ENCODE measurements around the gene ARL17B.
"Not testable (repeated sequence)": the region's sequence is repeated elsewhere in the genome, so short reads cannot be mapped to it uniquely, and the experiment has no call there.

Gene ARL17B

DNA sequence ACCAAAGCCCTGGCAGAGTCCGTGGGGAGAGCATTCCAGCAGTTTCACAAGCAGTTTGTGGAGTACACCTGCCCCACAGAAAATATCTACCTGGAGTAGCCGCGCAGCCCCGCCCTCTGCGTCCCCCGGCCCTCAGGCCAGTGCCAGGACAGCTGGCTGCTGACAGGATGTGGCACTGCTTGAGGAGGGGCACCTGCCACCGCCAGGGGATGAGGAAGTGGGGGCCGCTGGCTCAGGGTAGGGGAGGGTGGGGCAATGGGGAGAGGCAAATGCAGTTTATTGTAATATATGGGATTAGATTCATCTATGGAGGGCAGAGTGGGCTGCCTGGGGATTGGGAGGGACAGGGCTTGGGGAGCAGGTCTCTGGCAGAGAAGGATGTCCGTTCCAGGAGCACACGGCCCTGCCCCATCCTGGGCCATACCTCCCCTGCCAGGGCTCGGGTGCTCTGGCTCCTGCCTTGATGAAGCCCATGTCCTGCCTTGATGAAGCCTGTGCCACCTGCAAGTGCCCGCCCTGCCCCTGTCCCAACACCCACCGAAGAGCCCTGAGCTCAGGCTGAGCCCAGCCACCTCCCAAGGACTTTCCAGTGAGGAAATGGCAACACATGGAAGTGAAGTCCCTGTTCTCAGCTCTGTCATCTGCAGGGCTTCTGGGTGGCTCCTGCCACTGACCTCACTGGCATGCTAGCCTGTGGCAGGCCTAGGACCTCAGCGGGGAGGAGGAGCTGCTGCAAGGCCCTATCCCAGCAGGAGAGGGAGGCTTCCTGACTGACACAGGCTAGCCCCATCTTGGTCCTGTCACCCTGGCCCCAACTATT, 116.4 kb downstream of the ARL17B start:
- not testable (repeated sequence) for DNase-seq

DNA sequence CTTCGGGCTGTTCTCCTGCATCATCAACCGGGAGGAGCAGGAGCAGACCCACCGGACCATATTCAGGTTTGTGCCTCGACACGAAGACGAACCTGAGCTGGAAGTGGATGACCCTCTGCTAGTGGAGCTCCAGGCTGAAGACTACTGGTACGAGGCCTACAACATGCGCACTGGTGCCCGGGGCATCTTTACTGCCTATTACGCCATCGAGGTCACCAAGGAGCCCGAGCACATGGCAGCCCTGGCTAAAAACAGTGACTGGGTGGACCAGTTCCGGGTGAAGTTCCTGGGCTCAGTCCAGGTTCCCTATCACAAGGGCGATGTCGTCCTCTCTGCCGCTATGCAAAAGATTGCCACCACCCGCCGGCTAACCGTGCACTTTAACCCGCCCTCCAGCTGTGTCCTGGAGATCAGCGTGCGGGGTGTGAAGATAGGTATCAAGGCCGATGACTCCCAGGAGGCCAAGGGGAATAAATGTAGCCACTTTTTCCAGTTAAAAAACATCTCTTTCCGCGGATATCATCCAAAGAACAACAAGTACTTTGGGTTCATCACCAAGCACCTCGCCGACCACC, 117.1 kb downstream of the ARL17B start:
- not testable (repeated sequence) for DNase-seq

DNA sequence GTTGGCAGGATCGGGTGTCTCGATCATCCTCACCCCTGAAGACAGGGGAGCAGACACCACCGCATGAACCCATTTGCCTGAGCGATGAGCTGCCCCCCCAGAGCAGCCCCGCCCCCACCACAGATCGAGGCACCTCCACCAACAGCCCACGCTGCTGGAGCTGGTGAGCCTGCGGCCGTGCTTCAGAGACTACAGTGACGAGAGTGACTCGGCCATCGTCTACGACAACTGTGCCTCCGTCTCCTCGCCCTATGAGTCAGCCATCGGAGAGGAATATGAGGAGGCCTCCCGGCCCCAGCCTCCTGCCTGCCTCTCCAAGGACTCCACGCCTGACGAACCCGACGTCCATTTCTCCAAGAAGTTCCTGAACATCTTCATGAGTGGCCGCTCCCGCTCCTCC, 117.6 kb downstream of the ARL17B start:
- not testable (repeated sequence) for DNase-seq

DNA sequence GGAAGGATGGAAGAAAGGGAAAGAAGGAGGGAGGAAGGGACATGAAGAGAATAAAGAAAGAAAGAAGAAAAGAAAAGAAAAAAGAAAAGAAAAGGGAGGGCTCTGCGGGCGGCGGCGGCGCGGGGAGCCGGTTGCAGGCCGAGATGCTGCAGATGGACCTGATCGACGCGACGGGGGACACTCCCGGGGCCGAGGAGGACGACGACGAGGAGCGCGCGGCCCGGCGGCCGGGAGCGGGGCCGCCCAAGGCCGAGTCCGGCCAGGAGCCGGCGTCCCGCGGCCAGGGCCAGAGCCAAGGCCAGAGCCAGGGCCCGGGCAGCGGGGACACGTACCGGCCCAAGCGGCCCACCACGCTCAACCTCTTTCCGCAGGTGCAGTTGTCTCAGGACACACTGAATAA, 118.1 kb downstream of the ARL17B start:
- DNase-seq = not testable (repeated sequence)

DNA sequence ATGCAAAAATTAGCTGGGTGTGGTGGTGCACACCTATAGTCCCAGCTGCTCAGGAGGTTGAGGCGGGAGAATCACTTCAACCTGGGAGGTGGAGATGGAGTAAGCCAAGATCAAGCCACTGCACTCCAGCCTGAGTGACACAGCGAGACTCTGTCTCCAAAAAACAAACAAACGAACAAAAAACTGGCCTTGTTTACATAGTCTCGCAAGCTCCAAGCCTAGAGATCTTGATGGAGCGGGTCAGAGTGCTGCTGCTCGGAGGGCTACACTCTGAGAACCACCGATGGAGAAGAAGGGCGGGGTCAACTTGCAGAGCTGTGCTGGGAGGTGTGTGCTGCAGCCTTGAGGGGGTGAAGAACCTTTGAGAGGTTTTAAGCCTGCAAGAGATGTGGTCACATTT, 130.2 kb downstream of the ARL17B start:
- DNase-seq = not testable (repeated sequence)

GRCh38 chr17:46225274-46225794, 136.2 kb downstream of the ARL17B start:
- peak; percentile 97 for DNase-seq

DNA sequence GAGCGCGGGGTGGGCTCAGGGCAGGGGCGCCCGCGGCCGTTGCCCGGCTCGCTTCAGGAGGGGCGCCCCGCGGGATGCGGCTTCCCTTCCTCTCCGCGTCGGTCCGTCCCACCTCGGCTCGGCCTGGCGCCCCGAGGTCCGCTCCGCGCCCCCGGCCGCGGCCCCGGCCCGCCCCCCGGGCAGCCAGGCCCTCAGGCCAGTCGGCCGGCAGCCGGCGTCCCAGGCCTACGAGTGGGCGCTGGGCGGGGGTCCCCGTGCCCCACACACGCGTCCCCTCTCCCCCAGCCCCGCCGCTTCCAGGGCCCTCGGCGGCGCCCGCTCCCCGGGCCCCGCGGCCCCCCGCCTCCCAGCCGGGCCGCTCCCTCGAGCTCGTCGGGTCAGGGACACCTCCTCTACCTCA, 136.7 kb downstream of the ARL17B start:
- peak; percentile 30 for DNase-seq
